Thyroid gland (tissue), 4 donors: ENCODE data around the gene TRAIP. TPM values are rescaled to one million over a fixed set of nuclear protein-coding genes. Genes with fewer than 3 reads are reported as not detected.

ENCODE experiments used
- DNase-seq, 2 donors: peaks; one replicate each; pipeline ENCODE4 v3.0.0-alpha.2; 2019
- H3K27ac ChIP-seq, 3 donors: fragments of 200-600 bp; sonication (generic); 1 replicate in 2 of 3; 2 replicates in 1 of 3; pipeline ENCODE4 v1.5.1; 2016 to 2019; ENCODE audit warnings: mild to moderate bottlenecking in 1 of 3, moderate library complexity in 1 of 3
- H3K27me3 ChIP-seq: fragments of 200-600 bp; sonication (generic); one replicate; pipeline ENCODE4 v1.5.1; 2019
- H3K36me3 ChIP-seq, 2 donors: fragments of 200-600 bp; sonication (generic); one replicate each; pipeline ENCODE4 v1.5.1; 2016 to 2019
- H3K4me1 ChIP-seq, 2 donors: fragments of 200-600 bp; sonication (generic); one replicate each; pipeline ENCODE4 v1.5.1; 2017 to 2019
- H3K4me3 ChIP-seq, 3 donors: fragments of 200-600 bp; sonication (generic); replicated peaks in 1 of 3; 1 replicate in 2 of 3; 2 replicates in 1 of 3; pipeline ENCODE4 v1.5.1; 2016; ENCODE audit warnings: mild to moderate bottlenecking in 1 of 3
- H3K9me3 ChIP-seq: fragments of 200-600 bp; sonication (generic); one replicate; pipeline ENCODE4 v1.5.1; 2017
- POLR2A ChIP-seq, 2 donors: fragments of 450-650 bp; IDR thresholded peaks; one replicate each; pipeline ENCODE4 v1.6.1; 2017; ENCODE audit warnings: antibody characterized with exemption in 2 of 2, mild to moderate bottlenecking in 2 of 2, moderate library complexity in 1 of 2
- WGBS, 2 donors: methylation state at CpG; one replicate each; pipeline ENCODE4 v1.1.5; 2017; 5-methylcytosine and 5-hydroxymethylcytosine counted together
- intact Hi-C: fragments of 100-400 bp; cut with DNase I; formaldehyde crosslinking; loops from one replicate; pipeline ENCODE4 v1.15.1; 2023
- total RNA-seq, 4 donors: library from RNA; depleted of rRNA; stranded (reverse); fragments of >200 nt; gene quantifications; one replicate each; pipeline ENCODE4 v1.2.3, GENCODE V29; 2016
- TF ChIP-seq, protein P1 (sequence below), 6 experiments: fragments of 200-600 bp in 3 of 6; fragments of 450-650 bp in 3 of 6; sonication (generic) in 3 of 6; IDR thresholded peaks; one replicate each; pipeline ENCODE4 v1.5.1; 2016 to 2019; ENCODE audit warnings: antibody characterized with exemption in 6 of 6, mild to moderate bottlenecking in 2 of 6, inconsistent platforms in 1 of 6, moderate library complexity in 1 of 6

TRAIP gene
- total RNA-seq, 4 donors from 2014 or later, result 0.73 to 7.0 (median 3.3) TPM

DNA sequence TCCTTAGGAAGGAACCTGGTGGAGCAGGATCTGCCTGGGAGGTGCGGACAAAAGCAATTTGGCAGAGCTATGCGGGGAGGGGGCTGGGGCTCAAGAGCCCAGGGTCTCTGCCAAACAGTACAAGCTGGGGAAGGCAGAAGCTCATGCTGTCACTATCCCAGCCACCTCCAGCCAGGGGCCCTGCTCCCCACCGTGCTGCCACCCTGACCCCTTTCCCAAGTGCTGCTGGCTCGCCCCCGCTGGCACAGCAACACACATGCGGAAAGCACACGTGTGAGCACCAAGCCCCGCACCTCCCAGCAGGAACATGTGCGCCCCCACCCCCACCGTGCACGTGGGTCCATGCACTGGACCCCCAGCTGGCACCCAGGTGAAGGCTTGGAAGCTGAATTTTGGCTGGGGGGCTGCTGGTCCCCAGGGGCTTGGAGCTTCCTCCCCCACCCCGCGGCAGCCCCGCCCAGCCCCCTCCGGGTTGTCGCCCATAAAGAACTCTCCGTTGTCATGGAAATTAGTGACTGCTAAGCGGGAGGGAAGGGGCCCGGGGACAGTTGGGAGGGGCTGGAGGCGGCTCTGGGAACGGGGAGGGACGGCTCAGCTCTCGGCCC lies 12.6 kb upstream of the TRAIP start:
- 5% methylated on average over 12 to 13 of the region's 23 CpGs for WGBS, 2 donors
- peaks cover 10 to 21% of the 10 kb centered on the region in 2 donors for H3K4me1 ChIP-seq
- peaks cover 15% of the 10 kb centered on the region for H3K27me3 ChIP-seq
- H3K9me3 ChIP-seq, result no peaks in the 10 kb centered on the region
- no peaks in the 10 kb centered on the region for H3K36me3 ChIP-seq
- no peak for DNase-seq
- H3K27ac ChIP-seq, result no peak overlapping the region
- no peak for TF ChIP-seq POLR2A (IDR thresholded peaks at IDR 0.05)
- TF ChIP-seq, protein P1, sequence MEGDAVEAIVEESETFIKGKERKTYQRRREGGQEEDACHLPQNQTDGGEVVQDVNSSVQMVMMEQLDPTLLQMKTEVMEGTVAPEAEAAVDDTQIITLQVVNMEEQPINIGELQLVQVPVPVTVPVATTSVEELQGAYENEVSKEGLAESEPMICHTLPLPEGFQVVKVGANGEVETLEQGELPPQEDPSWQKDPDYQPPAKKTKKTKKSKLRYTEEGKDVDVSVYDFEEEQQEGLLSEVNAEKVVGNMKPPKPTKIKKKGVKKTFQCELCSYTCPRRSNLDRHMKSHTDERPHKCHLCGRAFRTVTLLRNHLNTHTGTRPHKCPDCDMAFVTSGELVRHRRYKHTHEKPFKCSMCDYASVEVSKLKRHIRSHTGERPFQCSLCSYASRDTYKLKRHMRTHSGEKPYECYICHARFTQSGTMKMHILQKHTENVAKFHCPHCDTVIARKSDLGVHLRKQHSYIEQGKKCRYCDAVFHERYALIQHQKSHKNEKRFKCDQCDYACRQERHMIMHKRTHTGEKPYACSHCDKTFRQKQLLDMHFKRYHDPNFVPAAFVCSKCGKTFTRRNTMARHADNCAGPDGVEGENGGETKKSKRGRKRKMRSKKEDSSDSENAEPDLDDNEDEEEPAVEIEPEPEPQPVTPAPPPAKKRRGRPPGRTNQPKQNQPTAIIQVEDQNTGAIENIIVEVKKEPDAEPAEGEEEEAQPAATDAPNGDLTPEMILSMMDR (IDR thresholded peaks at IDR 0.05), result no peak
- peak overlapping the region in 1 of 3 donors; percentile 15 for H3K4me3 ChIP-seq
- intact Hi-C loops, result no loop called here

DNA sequence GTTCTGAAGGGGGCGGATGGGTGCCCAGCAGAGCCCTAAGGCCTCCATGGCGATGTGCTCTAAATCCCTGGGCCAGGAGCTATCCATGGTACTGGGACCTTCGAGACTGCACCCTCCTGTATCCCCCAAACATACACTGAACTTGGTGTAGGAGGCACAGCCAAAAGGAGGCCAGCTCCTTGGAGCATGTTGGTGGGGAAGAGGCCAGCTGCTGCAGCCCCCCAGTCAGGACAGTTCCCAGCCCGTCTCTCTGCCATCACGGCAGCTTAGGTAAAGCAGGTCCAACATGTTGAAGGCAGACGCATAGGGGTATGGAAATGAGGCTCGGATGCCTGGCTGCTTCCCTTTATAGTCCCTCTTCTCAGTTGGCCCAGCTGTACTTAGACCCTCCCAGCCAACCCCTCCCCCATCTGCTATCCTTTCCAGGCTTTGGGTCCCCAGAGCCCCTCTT lies 11.5 kb upstream of the TRAIP start:
- WGBS, 2 donors, result 16 to 22% methylated on average over 5 to 7 of the region's 7 CpGs
- peak in 1 of 2 donors; percentile 20 for DNase-seq
- TF ChIP-seq, protein P1 (IDR thresholded peaks at IDR 0.05), result no peak
- no peak for TF ChIP-seq POLR2A (IDR thresholded peaks at IDR 0.05)
- intact Hi-C loops, result no loop called here
- H3K9me3 ChIP-seq, result no peaks in the 10 kb centered on the region
- H3K4me1 ChIP-seq, result peaks cover 10 to 17% of the 10 kb centered on the region in 2 donors
- H3K4me3 ChIP-seq, result no peak overlapping the region
- H3K36me3 ChIP-seq, result no peaks in the 10 kb centered on the region
- peaks cover 15% of the 10 kb centered on the region for H3K27me3 ChIP-seq
- H3K27ac ChIP-seq, result no peak overlapping the region

DNA sequence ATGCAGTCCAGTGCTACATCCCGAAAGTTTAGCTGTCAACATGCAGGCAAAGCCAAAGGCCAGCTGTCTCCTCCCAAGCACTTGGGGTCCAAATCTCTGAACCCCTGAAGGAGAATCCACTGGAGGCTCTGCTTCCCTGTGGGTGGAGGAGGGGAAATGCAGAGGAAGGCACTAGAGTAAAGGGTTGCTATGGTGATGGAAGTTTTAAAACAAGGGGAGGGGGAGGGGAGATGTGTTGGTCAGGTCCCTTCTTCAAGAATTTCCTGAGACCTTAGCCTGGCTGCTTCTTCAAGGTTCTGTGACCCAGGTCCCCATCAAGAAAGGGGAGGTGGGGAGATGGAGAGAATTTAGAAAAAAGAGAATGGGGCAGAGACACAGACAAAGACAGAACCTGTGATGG lies 11.0 kb upstream of the TRAIP start:
- no peaks in the 10 kb centered on the region for H3K36me3 ChIP-seq
- WGBS, 2 donors, result 69 to 92% methylated on average over 1 of the region's 1 CpG
- intact Hi-C loops, result no loop called here
- no peak overlapping the region for H3K4me3 ChIP-seq
- H3K27ac ChIP-seq, result no peak overlapping the region
- TF ChIP-seq, protein P1 (IDR thresholded peaks at IDR 0.05), result no peak
- no peak for TF ChIP-seq POLR2A (IDR thresholded peaks at IDR 0.05)
- peaks cover 15% of the 10 kb centered on the region for H3K27me3 ChIP-seq
- no peaks in the 10 kb centered on the region for H3K9me3 ChIP-seq
- no peak for DNase-seq
- peaks cover 10 to 12% of the 10 kb centered on the region in 2 donors for H3K4me1 ChIP-seq

DNA sequence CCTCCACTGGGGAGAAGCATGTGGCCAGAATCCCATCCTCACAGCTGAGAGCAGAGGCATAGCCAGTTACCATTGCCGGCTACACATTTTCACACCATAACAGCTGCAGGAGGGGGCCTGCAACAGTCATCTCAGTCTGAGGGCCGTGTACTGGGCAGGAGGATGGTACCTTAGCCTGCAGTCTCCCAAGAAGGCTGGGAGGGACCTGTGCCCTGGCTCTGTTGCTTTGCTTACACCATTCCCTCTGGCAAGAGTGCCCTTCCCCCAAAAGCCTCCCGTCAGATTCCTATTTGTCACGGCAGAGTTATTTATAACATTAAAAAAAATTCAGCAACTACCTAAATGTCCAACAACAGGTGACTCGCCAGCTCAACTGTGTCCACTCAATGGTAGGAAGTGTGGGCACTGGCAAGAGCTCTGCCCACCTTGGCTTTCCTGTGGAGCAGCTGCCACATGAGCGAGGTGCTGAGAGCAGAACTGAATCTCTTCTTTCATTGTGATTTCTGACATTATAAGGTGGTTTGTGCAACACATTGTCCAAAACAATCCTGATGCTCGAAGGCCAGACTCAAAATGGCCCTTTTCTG lies 8.9 kb upstream of the TRAIP start:
- peak in 1 of 2 donors; percentile 14 for DNase-seq
- TF ChIP-seq POLR2A (IDR thresholded peaks at IDR 0.05), result no peak
- TF ChIP-seq, protein P1 (IDR thresholded peaks at IDR 0.05), result no peak
- no peak overlapping the region for H3K27ac ChIP-seq
- peaks cover 15% of the 10 kb centered on the region for H3K27me3 ChIP-seq
- intact Hi-C loops, result no loop called here
- no peaks in the 10 kb centered on the region for H3K36me3 ChIP-seq
- no peak overlapping the region for H3K4me3 ChIP-seq
- 49 to 53% methylated on average over 7 of the region's 7 CpGs for WGBS, 2 donors
- no peaks in the 10 kb centered on the region for H3K9me3 ChIP-seq
- peaks cover 10 to 11% of the 10 kb centered on the region in 2 donors for H3K4me1 ChIP-seq

DNA sequence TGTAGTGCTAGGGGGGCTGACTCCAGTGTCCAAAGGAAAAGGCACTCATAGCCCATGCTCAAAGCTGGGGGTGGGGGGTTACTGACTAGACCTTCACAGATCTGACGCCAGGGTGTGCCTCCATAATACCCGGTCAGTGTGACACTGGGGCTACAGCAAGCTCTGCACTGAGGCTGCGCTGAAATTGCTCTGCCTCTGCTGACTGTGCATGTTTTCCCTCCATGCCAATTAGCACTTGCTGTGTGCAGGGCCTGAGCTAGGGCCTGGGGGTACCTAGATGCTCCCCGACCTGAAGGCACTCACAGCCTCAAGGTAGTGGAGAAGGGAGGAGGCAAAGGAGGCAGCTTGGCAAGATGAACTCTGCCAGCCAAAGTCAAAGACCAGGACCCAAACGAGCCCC lies 8.1 kb upstream of the TRAIP start:
- no peaks in the 10 kb centered on the region for H3K36me3 ChIP-seq
- H3K4me1 ChIP-seq, result peaks cover 6 to 15% of the 10 kb centered on the region in 2 donors
- TF ChIP-seq, protein P1 (IDR thresholded peaks at IDR 0.05), result no peak
- no peak for TF ChIP-seq POLR2A (IDR thresholded peaks at IDR 0.05)
- H3K27me3 ChIP-seq, result peaks cover 9% of the 10 kb centered on the region
- no peak for DNase-seq
- no peak overlapping the region for H3K4me3 ChIP-seq
- no peaks in the 10 kb centered on the region for H3K9me3 ChIP-seq
- intact Hi-C loops, result no loop called here
- no peak overlapping the region for H3K27ac ChIP-seq
- WGBS, 2 donors, result 68 to 78% methylated on average over 3 to 4 of the region's 5 CpGs
